Mesenchymal stem cell (in vitro differentiated cells and primary cell): Measurements from ENCODE around the gene SH3GLB2.

Source experiments
- DNase-seq: peaks from one replicate; pipeline ENCODE4 v3.0.0-alpha.2; 2013
- H2AFZ ChIP-seq: one replicate; pipeline ENCODE4 v1.6.1; 2013; ENCODE audit warnings: low read depth, mild to moderate bottlenecking, control low read depth, inconsistent platforms, low read length, moderate library complexity
- H2AK5ac ChIP-seq: 2 replicates; pipeline ENCODE4 v1.6.1; 2013; ENCODE audit warnings: low read length, moderate library complexity, mild to moderate bottlenecking, inconsistent platforms; ENCODE audit not compliant: severe bottlenecking
- H2BK120ac ChIP-seq: one replicate; pipeline ENCODE4 v1.6.1; 2013; ENCODE audit warnings: low read depth, mild to moderate bottlenecking, inconsistent platforms, low read length, moderate library complexity
- H2BK12ac ChIP-seq, 2 experiments: one replicate each; pipeline ENCODE4 v1.6.1; 2013; ENCODE audit warnings: inconsistent platforms in 2 of 2, low read length in 2 of 2, mild to moderate bottlenecking in 2 of 2, moderate library complexity in 2 of 2, control low read depth in 1 of 2
- H2BK15ac ChIP-seq: one replicate; pipeline ENCODE4 v1.6.1; 2013; ENCODE audit warnings: mild to moderate bottlenecking, low read depth, inconsistent platforms; ENCODE audit not compliant: poor library complexity, severe bottlenecking
- H2BK5ac ChIP-seq: 2 replicates; pipeline ENCODE4 v1.6.1; 2013; ENCODE audit warnings: low read depth, mild to moderate bottlenecking, low read length, control low read depth, inconsistent platforms; ENCODE audit not compliant: poor library complexity, severe bottlenecking
- H3K14ac ChIP-seq, 2 experiments: one replicate each; pipeline ENCODE4 v1.6.1; 2013; ENCODE audit warnings: inconsistent platforms in 2 of 2, low read length in 2 of 2, control low read depth in 1 of 2, mild to moderate bottlenecking in 1 of 2, moderate library complexity in 1 of 2
- H3K18ac ChIP-seq, 2 experiments: one replicate each; pipeline ENCODE4 v1.6.1; 2013; ENCODE audit warnings: inconsistent platforms in 2 of 2, low read length in 2 of 2, control low read depth in 1 of 2, low read depth in 1 of 2, mild to moderate bottlenecking in 1 of 2
- H3K23ac ChIP-seq, 2 experiments: one replicate each; pipeline ENCODE4 v1.6.1; 2013; ENCODE audit warnings: inconsistent platforms in 2 of 2, low read length in 2 of 2, mild to moderate bottlenecking in 2 of 2, moderate library complexity in 2 of 2, control low read depth in 1 of 2
- H3K27ac ChIP-seq: 2 replicates; pipeline ENCODE4 v1.5.1; 2013; ENCODE audit warnings: mild to moderate bottlenecking, moderate library complexity, low read length, control low read depth, inconsistent platforms; ENCODE audit not compliant: poor library complexity, severe bottlenecking
- H3K27me3 ChIP-seq, 2 experiments: 2 replicates each; pipeline versions ENCODE4 v1.6.1 to v1.7.0; 2013; ENCODE audit warnings: low read length in 2 of 2, mild to moderate bottlenecking in 2 of 2, moderate library complexity in 2 of 2, control low read depth in 1 of 2, inconsistent platforms in 1 of 2; ENCODE audit not compliant: control insufficient read depth in 1 of 2, insufficient read depth in 1 of 2
- H3K36me3 ChIP-seq, 2 experiments: 2 replicates each; pipeline versions ENCODE4 v1.6.1 to v1.7.0; 2013; ENCODE audit warnings: low read length in 2 of 2, control low read depth in 1 of 2, inconsistent platforms in 1 of 2, low read depth in 1 of 2, mild to moderate bottlenecking in 1 of 2; ENCODE audit not compliant: insufficient read depth in 2 of 2, control insufficient read depth in 1 of 2
- H3K4ac ChIP-seq, 2 experiments: one replicate each; pipeline ENCODE4 v1.6.1; 2013; ENCODE audit warnings: inconsistent platforms in 2 of 2, low read length in 2 of 2, mild to moderate bottlenecking in 2 of 2, moderate library complexity in 2 of 2, control low read depth in 1 of 2, low read depth in 1 of 2
- H3K4me1 ChIP-seq: 2 replicates; pipeline ENCODE4 v1.6.1; 2013; ENCODE audit warnings: low read depth, low read length, control low read depth; ENCODE audit not compliant: control insufficient read depth, insufficient read depth
- H3K4me2 ChIP-seq: 2 replicates; pipeline ENCODE4 v1.6.1; 2013; ENCODE audit warnings: low read length, mild to moderate bottlenecking, inconsistent platforms; ENCODE audit not compliant: poor library complexity, severe bottlenecking
- H3K4me3 ChIP-seq, 2 experiments: 2 replicates each; pipeline versions ENCODE4 v1.5.1 to v1.7.0; 2013; ENCODE audit warnings: low read length in 2 of 2, mild to moderate bottlenecking in 2 of 2, control low read depth in 1 of 2, low read depth in 1 of 2; ENCODE audit not compliant: insufficient read depth in 1 of 2
- H3K79me1 ChIP-seq: replicated peaks from 2 replicates; pipeline ENCODE4 v1.6.1; 2013; ENCODE audit warnings: mild to moderate bottlenecking, control low read depth, low read length, inconsistent platforms; ENCODE audit not compliant: poor library complexity, severe bottlenecking
- H3K9ac ChIP-seq: 2 replicates; pipeline ENCODE4 v1.7.0; 2013; ENCODE audit warnings: mild to moderate bottlenecking, low read length, moderate library complexity
- H3K9me3 ChIP-seq: 2 replicates; pipeline ENCODE4 v1.7.0; 2013; ENCODE audit warnings: mild to moderate bottlenecking, low read length; ENCODE audit not compliant: control insufficient read depth
- H4K8ac ChIP-seq: one replicate; pipeline ENCODE4 v1.6.1; 2013; ENCODE audit warnings: inconsistent platforms, mild to moderate bottlenecking, low read length, moderate library complexity
- H4K91ac ChIP-seq: one replicate; pipeline ENCODE4 v1.6.1; 2013; ENCODE audit warnings: mild to moderate bottlenecking, low read length, inconsistent platforms
- WGBS: methylation state at CpG from one replicate; pipeline ENCODE4 v1.1.7; 2013; ENCODE audit warnings: mixed read lengths; 5-methylcytosine and 5-hydroxymethylcytosine counted together

Gene SH3GLB2

GRCh38 chr9:129012893-129013448, 15.2 kb downstream of the SH3GLB2 start:
- no peak overlapping the region for H2BK15ac ChIP-seq
- H2BK12ac ChIP-seq: no peak overlapping the region
- H2BK120ac ChIP-seq: no peak overlapping the region
- H3K9me3 ChIP-seq: no peaks in the 10 kb centered on the region
- H3K36me3 ChIP-seq: peaks cover 38 to 69% of the 10 kb centered on the region in 2 experiments
- H3K4me1 ChIP-seq: peaks cover 8% of the 10 kb centered on the region
- no peak overlapping the region for H2AFZ ChIP-seq
- H3K4me2 ChIP-seq: no peak overlapping the region
- H2AK5ac ChIP-seq: no peak overlapping the region
- H3K18ac ChIP-seq: no peak overlapping the region
- H4K8ac ChIP-seq: no peak overlapping the region
- no peak overlapping the region for H3K23ac ChIP-seq
- H3K4ac ChIP-seq: no peak overlapping the region
- no peaks in the 10 kb centered on the region for H3K27me3 ChIP-seq
- no peak for DNase-seq
- H3K79me1 ChIP-seq: peaks cover 28% of the 10 kb centered on the region
- no peak overlapping the region for H2BK5ac ChIP-seq
- no peak overlapping the region for H3K27ac ChIP-seq
- H3K4me3 ChIP-seq: no peak overlapping the region
- H4K91ac ChIP-seq: peak overlapping the region; percentile 41
- no peak overlapping the region for H3K14ac ChIP-seq
- no peak overlapping the region for H3K9ac ChIP-seq
- 97% methylated on average over 15 of the region's 16 CpGs for WGBS

- Histone ChIP-seq H2BK12ac (no peak overlapping the region), H2BK15ac (no peak overlapping the region), H3K18ac (no peak overlapping the region), H3K4ac (no peak overlapping the region), H3K9ac (no peak overlapping the region), H3K14ac (no peak overlapping the region), H3K27ac (no peak overlapping the region), H2AK5ac (no peak overlapping the region), H3K4me1 (peaks cover 8% of the 10 kb centered on the region), H3K27me3 (no peaks in the 10 kb centered on the region), H3K79me1 (peaks cover 28% of the 10 kb centered on the region), H4K8ac (no peak overlapping the region), H2BK120ac (no peak overlapping the region), H4K91ac (no peak overlapping the region), H3K36me3 (peaks cover 41 to 75% of the 10 kb centered on the region in 2 experiments), H3K9me3 (no peaks in the 10 kb centered on the region), H3K4me2 (no peak overlapping the region), H3K23ac (no peak overlapping the region), H2BK5ac (no peak overlapping the region), H3K4me3 (no peak overlapping the region), H2AFZ (no peak overlapping the region)
- no peak for DNase-seq
- WGBS: 94% methylated on average over 6 of the region's 7 CpGs
Measured at GRCh38 chr9:129012343-129012742, 15.8 kb downstream of the SH3GLB2 start.

- no peak overlapping the region for H2BK15ac ChIP-seq
- no peak overlapping the region for H3K23ac ChIP-seq
- 86% methylated on average over 11 of the region's 11 CpGs for WGBS
- DNase-seq: no peak
- H3K4me3 ChIP-seq: no peak overlapping the region
- peaks cover 28% of the 10 kb centered on the region for H3K79me1 ChIP-seq
- H3K14ac ChIP-seq: no peak overlapping the region
- H3K4me1 ChIP-seq: peaks cover 10% of the 10 kb centered on the region
- no peak overlapping the region for H2BK5ac ChIP-seq
- no peak overlapping the region for H3K27ac ChIP-seq
- H3K18ac ChIP-seq: no peak overlapping the region
- no peaks in the 10 kb centered on the region for H3K9me3 ChIP-seq
- H2AFZ ChIP-seq: no peak overlapping the region
- H2AK5ac ChIP-seq: no peak overlapping the region
- no peak overlapping the region for H2BK120ac ChIP-seq
- no peak overlapping the region for H4K91ac ChIP-seq
- H3K9ac ChIP-seq: no peak overlapping the region
- H3K4ac ChIP-seq: no peak overlapping the region
- peaks cover 41 to 81% of the 10 kb centered on the region in 2 experiments for H3K36me3 ChIP-seq
- no peak overlapping the region for H3K4me2 ChIP-seq
- H4K8ac ChIP-seq: no peak overlapping the region
- H2BK12ac ChIP-seq: no peak overlapping the region
- H3K27me3 ChIP-seq: no peaks in the 10 kb centered on the region
Measured at GRCh38 chr9:129011761-129012181, 16.4 kb downstream of the SH3GLB2 start.

- Histone ChIP-seq H3K4me1 (peaks cover 11% of the 10 kb centered on the region), H3K4me2 (no peak overlapping the region), H4K91ac (no peak overlapping the region), H3K4me3 (no peak overlapping the region), H3K36me3 (peaks cover 46 to 87% of the 10 kb centered on the region in 2 experiments), H3K9me3 (no peaks in the 10 kb centered on the region), H2BK15ac (no peak overlapping the region), H3K27me3 (no peaks in the 10 kb centered on the region), H2BK120ac (no peak overlapping the region), H2AK5ac (no peak overlapping the region), H3K18ac (no peak overlapping the region), H4K8ac (no peak overlapping the region), H3K79me1 (peaks cover 28% of the 10 kb centered on the region), H3K27ac (no peak overlapping the region), H3K9ac (no peak overlapping the region), H2BK12ac (no peak overlapping the region), H2AFZ (no peak overlapping the region), H2BK5ac (no peak overlapping the region), H3K14ac (peak overlapping the region in 1 of 2 experiments; percentile 61), H3K23ac (no peak overlapping the region), H3K4ac (no peak overlapping the region)
- DNase-seq: no peak
- 97% methylated on average over 15 of the region's 19 CpGs for WGBS
Measured at GRCh38 chr9:129011170-129011569, 17.0 kb downstream of the SH3GLB2 start.
